ENCODE measurements around the gene DHPS. TPM values are rescaled to one million over a fixed set of nuclear protein-coding genes. Genes with fewer than 3 reads are reported as not detected.
A peak's percentile ranks its signal among the peaks of the same experiment; 100 is the strongest.

The DHPS gene
- total and polyA plus RNA-seq, 2 of the 4 experiments (the other 2 are of a cell fraction), result 82.8 to 85.0 TPM

DNA sequence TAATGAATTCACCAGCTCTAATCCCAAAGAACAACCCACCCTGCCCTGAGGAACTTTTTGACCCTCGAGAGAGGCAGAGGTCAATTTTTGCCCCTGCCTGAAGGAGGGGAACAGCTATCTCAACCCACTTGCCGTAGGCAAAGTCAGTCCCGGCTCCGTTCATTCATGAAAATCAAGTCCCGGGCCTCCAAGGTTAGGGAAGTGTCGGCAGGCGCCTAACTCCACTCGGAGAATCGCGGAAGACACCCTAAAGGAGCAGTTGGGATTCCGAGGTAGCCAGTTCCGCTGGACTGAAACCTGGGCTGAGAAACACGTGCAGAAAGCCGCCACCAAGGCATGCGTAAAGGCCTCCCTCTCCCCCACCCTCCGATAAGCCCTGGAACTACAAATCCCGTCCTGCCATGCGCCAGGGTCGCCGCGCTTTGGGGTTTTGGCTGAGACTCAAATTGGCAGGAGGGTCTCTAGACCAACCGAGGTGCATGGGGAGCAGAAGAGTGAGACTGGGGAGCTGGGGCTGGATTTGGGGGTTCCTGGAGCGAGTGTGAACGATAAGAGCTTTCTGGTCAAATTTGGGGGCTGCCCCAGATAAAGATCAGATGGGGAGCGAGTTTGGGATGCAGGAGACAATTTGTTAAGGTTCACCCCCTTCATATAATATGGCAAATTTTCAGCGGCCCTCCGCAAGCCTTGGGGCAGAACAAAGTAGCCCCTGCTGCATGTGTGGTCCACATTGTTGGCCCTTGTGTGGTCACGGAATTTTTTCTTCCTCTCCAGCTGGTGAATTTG is 42.2 kb upstream of the DHPS start, which contains the start of gene TNPO2:
Gene TNPO2 (minus strand): TSS at position 292 of the 786 bp plus-strand sequence. CDS start 2,955 bp downstream, outside the sequence.
- Histone ChIP-seq H3K36me3 (ENCODE audit: control insufficient read depth, insufficient read depth, low read length) (peaks cover 10% of the 10 kb centered on the region), H3K4ac (ENCODE audit: low read depth, low read length) (peak within 1 kb of the TSS; percentile 85), H2AFZ (replicated peaks; ENCODE audit: low read length, poor library complexity) (peak within 1 kb of the TSS; percentile 94), H3K27ac (ENCODE audit: insufficient read depth, low read length) (peak within 1 kb of the TSS; percentile 68), H2BK5ac (ENCODE audit: low read depth, low read length, poor library complexity, severe bottlenecking) (peak within 1 kb of the TSS; percentile 68), H2AK5ac (ENCODE audit: low read depth, low read length) (peak within 1 kb of the TSS; percentile 80), H3K79me1 (ENCODE audit: low read depth in 1 of 2, low read length in 2 of 2) (peaks cover 11 to 45% of the 10 kb centered on the region in 2 experiments; a peak in 3 of 4 replicates), H2BK15ac (ENCODE audit: low read depth, low read length) (peak within 1 kb of the TSS; percentile 31; the same call in 1 of the 3 replicates), H2BK20ac (ENCODE audit: low read depth, low read length) (no peak within 1 kb of the TSS), H3K23ac (ENCODE audit: low read depth, low read length) (peak within 1 kb of the TSS; percentile 95), H4K5ac (ENCODE audit: low read depth, low read length) (peak within 1 kb of the TSS; percentile 86), H3K4me1 (ENCODE audit: control insufficient read depth, insufficient read depth, low read length) (peaks cover 4% of the 10 kb centered on the region; the same call in 1 of the 2 replicates), H4K91ac (ENCODE audit: insufficient read depth, low read depth, low read length) (peak within 1 kb of the TSS; percentile 75), H3K9me3 (ENCODE audit: control insufficient read depth, insufficient read depth, low read length) (no peaks in the 10 kb centered on the region), H3K14ac (replicated peaks; ENCODE audit: low read depth, low read length) (peak within 1 kb of the TSS; percentile 79), H3K4me2 (ENCODE audit: low read depth, low read length) (peak within 1 kb of the TSS; percentile 88), H4K20me1 (ENCODE audit: insufficient read depth, low read length) (0 out of 2 replicates have a peak, but pooled peaks cover 5% of the 10 kb centered on the region), H3K9me1 (ENCODE audit: insufficient read depth, low read length) (peaks cover 7% of the 10 kb centered on the region; the same call in 1 of the 2 replicates), H3K18ac (ENCODE audit: low read depth, low read length) (no peak within 1 kb of the TSS; the same call in 1 of the 2 replicates), H3K4me3 (ENCODE audit: insufficient read depth, low read depth, low read length) (peak within 1 kb of the TSS; percentile 53), H3K9ac (ENCODE audit: low read depth, low read length) (peak within 1 kb of the TSS; percentile 69), H2AK9ac (replicated peaks; ENCODE audit: low read depth, low read length, poor library complexity) (peak within 1 kb of the TSS; percentile 99), H4K8ac (ENCODE audit: low read depth in 2 of 2, low read length in 2 of 2) (peak within 1 kb of the TSS; percentile 83 to 95), H3K27me3 (ENCODE audit: control insufficient read depth, insufficient read depth, low read length) (no peaks in the 10 kb centered on the region), H3K56ac (ENCODE audit: extremely low read depth, insufficient read depth, low read length) (peak within 1 kb of the TSS; percentile 91), H2BK120ac (ENCODE audit: low read depth, low read length) (peak within 1 kb of the TSS; percentile 35)
- in situ Hi-C loops (cut with MboI; ENCODE audit: low sequenced_read_pairs) (no loop called here), dilution Hi-C loops (cut with HindIII; ENCODE audit: low sequenced_read_pairs, unreplicated experiment) (no loop called here), intact Hi-C loops (cut with micrococcal nuclease) (no loop called here)
- no TSS peak for BruUV-seq (replicated peaks)
- DNase-seq (peak; percentile 62), ATAC-seq (ENCODE audit: low read depth) (peak; percentile 27; the same call in 1 of the 2 replicates)
- CTCF ChIA-PET, result interaction anchor here (0.7 to 2.2 kb wide), 3 partner anchors 9 to 34 kb away, joined by 3 to 8 read pairs (median 5); partner anchors contain the start of gene TRIR
- TF ChIP-seq ELK1 (IDR thresholded peaks at IDR 0.05; ENCODE audit: borderline replicate concordance, low read depth, low read length) (no peak), NFE2L2 (IDR thresholded peaks at IDR 0.05; ENCODE audit: low read depth, low read length) (no peak), MXI1 (IDR thresholded peaks at IDR 0.05; ENCODE audit: borderline replicate concordance, low read depth, low read length) (peak; percentile 99), CTCF (conservative IDR thresholded peaks at IDR 0.05; ENCODE audit: low read depth, low read length) (no peak), BHLHE40 (IDR thresholded peaks at IDR 0.05; ENCODE audit: low read depth, low read length) (peak; percentile 88), RFX5 (IDR thresholded peaks at IDR 0.05; ENCODE audit: low read depth, low read length) (no peak), POLR2A (IDR thresholded peaks at IDR 0.05; ENCODE audit: low read depth, low read length) (0 out of 2 replicates have a peak, but pooled peaks have one; percentile 23), MAZ (IDR thresholded peaks at IDR 0.05; ENCODE audit: borderline replicate concordance, low read depth, low read length) (peak; percentile 82), CHD1 (IDR thresholded peaks at IDR 0.05; ENCODE audit: low read depth, low read length) (no peak)
- TF ChIP-seq, protein P1, sequence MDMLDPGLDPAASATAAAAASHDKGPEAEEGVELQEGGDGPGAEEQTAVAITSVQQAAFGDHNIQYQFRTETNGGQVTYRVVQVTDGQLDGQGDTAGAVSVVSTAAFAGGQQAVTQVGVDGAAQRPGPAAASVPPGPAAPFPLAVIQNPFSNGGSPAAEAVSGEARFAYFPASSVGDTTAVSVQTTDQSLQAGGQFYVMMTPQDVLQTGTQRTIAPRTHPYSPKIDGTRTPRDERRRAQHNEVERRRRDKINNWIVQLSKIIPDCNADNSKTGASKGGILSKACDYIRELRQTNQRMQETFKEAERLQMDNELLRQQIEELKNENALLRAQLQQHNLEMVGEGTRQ (IDR thresholded peaks at IDR 0.05; ENCODE audit: low read depth, low read length), result peak; percentile 12; the same call in 1 of the 2 replicates
- POLR2A ChIA-PET (ENCODE audit: unreplicated experiment), result interaction anchor here (0.8 kb wide), 1 partner anchor 10 kb away, joined by 4 read pairs; no protein-coding TSS in a partner anchor
- WGBS, 2 experiments (ENCODE audit: extremely low coverage in 2 of 2, insufficient read length in 1 of 2), result 2% methylated on average over 10 of the region's 28 CpGs; no CpG with 5 or more reads in 1 of the 2 experiments
